ENCODE results near the gene GPC5. TPM values are rescaled to one million over a fixed set of nuclear protein-coding genes. Genes with fewer than 3 reads are reported as not detected.

Gene GPC5
- total RNA-seq, 1 donor from 2014 or later, result 10.2 TPM

GRCh38 chr13:92097337-92097903, 699.0 kb downstream of the GPC5 start:
- no peak for DNase-seq
- H3K4me1 Mint-ChIP-seq (ENCODE audit: low read depth, unreplicated experiment), result no peaks in the 10 kb centered on the region
- H3K4me3 Mint-ChIP-seq (ENCODE audit: unreplicated experiment), result no peak overlapping the region
- H3K27me3 Mint-ChIP-seq (ENCODE audit: unreplicated experiment), result no peaks in the 10 kb centered on the region
- no peak overlapping the region for H3K27ac Mint-ChIP-seq (ENCODE audit: unreplicated experiment)
- no peak for TF ChIP-seq CTCF (IDR thresholded peaks at IDR 0.05; ENCODE audit: partially characterized antibody, unreplicated experiment)
- no peaks in the 10 kb centered on the region for H3K36me3 Mint-ChIP-seq (ENCODE audit: unreplicated experiment)
- no peaks in the 10 kb centered on the region for H3K9me3 Mint-ChIP-seq (ENCODE audit: unreplicated experiment)

- Mint-ChIP-seq H3K36me3 (ENCODE audit: unreplicated experiment) (no peaks in the 10 kb centered on the region), H3K9me3 (ENCODE audit: unreplicated experiment) (no peaks in the 10 kb centered on the region), H3K4me1 (ENCODE audit: low read depth, unreplicated experiment) (no peaks in the 10 kb centered on the region), H3K4me3 (ENCODE audit: unreplicated experiment) (no peak overlapping the region), H3K27me3 (ENCODE audit: unreplicated experiment) (no peaks in the 10 kb centered on the region), H3K27ac (ENCODE audit: unreplicated experiment) (no peak overlapping the region)
- no peak for DNase-seq
- TF ChIP-seq CTCF (IDR thresholded peaks at IDR 0.05; ENCODE audit: partially characterized antibody, unreplicated experiment), result no peak
Observed at GRCh38 chr13:92101801-92102200, 703.4 kb downstream of the GPC5 start.

DNA sequence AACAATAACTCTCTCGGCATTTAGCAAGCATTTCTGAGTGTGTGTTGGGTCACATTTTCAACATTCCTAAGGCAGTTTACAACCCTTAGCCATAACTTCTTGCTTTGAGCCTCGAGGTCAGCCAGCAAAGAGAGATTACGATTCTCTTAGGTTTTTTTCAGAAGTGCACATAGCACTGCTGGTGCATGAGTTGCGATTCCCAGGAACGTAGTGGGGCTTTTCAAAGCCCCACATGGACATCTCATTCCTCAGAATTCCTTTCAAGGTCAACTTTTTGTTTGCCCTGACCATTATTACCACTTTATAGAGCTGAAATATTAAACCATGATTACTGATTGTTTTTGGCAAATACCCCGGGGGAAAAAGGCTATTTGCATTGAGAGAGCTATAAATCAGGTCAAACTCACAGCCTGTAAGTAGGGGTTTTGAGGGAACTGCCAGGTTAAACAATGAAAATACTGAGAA, 705.3 kb downstream of the GPC5 start:
- H3K27me3 Mint-ChIP-seq (ENCODE audit: unreplicated experiment), result no peaks in the 10 kb centered on the region
- no peak for DNase-seq
- no peaks in the 10 kb centered on the region for H3K4me1 Mint-ChIP-seq (ENCODE audit: low read depth, unreplicated experiment)
- no peaks in the 10 kb centered on the region for H3K36me3 Mint-ChIP-seq (ENCODE audit: unreplicated experiment)
- H3K4me3 Mint-ChIP-seq (ENCODE audit: unreplicated experiment), result no peak overlapping the region
- no peaks in the 10 kb centered on the region for H3K9me3 Mint-ChIP-seq (ENCODE audit: unreplicated experiment)
- no peak for TF ChIP-seq CTCF (IDR thresholded peaks at IDR 0.05; ENCODE audit: partially characterized antibody, unreplicated experiment)
- no peak overlapping the region for H3K27ac Mint-ChIP-seq (ENCODE audit: unreplicated experiment)

- Mint-ChIP-seq H3K9me3 (ENCODE audit: unreplicated experiment) (no peaks in the 10 kb centered on the region), H3K36me3 (ENCODE audit: unreplicated experiment) (no peaks in the 10 kb centered on the region), H3K4me1 (ENCODE audit: low read depth, unreplicated experiment) (no peaks in the 10 kb centered on the region), H3K4me3 (ENCODE audit: unreplicated experiment) (no peak overlapping the region), H3K27me3 (ENCODE audit: unreplicated experiment) (no peaks in the 10 kb centered on the region), H3K27ac (ENCODE audit: unreplicated experiment) (no peak overlapping the region)
- DNase-seq, result no peak
- no peak for TF ChIP-seq CTCF (IDR thresholded peaks at IDR 0.05; ENCODE audit: partially characterized antibody, unreplicated experiment)
Observed at GRCh38 chr13:92122186-92122853, 723.9 kb downstream of the GPC5 start.

GRCh38 chr13:92126399-92126798, 728.0 kb downstream of the GPC5 start:
- Mint-ChIP-seq H3K4me3 (ENCODE audit: unreplicated experiment) (no peak overlapping the region), H3K27me3 (ENCODE audit: unreplicated experiment) (no peaks in the 10 kb centered on the region), H3K4me1 (ENCODE audit: low read depth, unreplicated experiment) (no peaks in the 10 kb centered on the region), H3K36me3 (ENCODE audit: unreplicated experiment) (no peaks in the 10 kb centered on the region), H3K9me3 (ENCODE audit: unreplicated experiment) (no peaks in the 10 kb centered on the region), H3K27ac (ENCODE audit: unreplicated experiment) (no peak overlapping the region)
- TF ChIP-seq CTCF (IDR thresholded peaks at IDR 0.05; ENCODE audit: partially characterized antibody, unreplicated experiment), result no peak
- no peak for DNase-seq

Measured in glutamatergic neuron (in vitro differentiated cells).